Thyroid gland (tissue), 4 donors: ENCODE measurements around the gene PEX7.

ENCODE experiments used
- POLR2A ChIP-seq, 2 donors: fragments of 450-650 bp; IDR thresholded peaks; one replicate each; pipeline ENCODE4 v1.6.1; 2017; ENCODE audit warnings: antibody characterized with exemption in 2 of 2, mild to moderate bottlenecking in 2 of 2, moderate library complexity in 1 of 2
- TF ChIP-seq, protein P1 (sequence below), 6 experiments: fragments of 200-600 bp in 3 of 6; fragments of 450-650 bp in 3 of 6; sonication (generic) in 3 of 6; IDR thresholded peaks; one replicate each; pipeline ENCODE4 v1.5.1; 2016 to 2019; ENCODE audit warnings: antibody characterized with exemption in 6 of 6, mild to moderate bottlenecking in 2 of 6, inconsistent platforms in 1 of 6, moderate library complexity in 1 of 6

DNA sequence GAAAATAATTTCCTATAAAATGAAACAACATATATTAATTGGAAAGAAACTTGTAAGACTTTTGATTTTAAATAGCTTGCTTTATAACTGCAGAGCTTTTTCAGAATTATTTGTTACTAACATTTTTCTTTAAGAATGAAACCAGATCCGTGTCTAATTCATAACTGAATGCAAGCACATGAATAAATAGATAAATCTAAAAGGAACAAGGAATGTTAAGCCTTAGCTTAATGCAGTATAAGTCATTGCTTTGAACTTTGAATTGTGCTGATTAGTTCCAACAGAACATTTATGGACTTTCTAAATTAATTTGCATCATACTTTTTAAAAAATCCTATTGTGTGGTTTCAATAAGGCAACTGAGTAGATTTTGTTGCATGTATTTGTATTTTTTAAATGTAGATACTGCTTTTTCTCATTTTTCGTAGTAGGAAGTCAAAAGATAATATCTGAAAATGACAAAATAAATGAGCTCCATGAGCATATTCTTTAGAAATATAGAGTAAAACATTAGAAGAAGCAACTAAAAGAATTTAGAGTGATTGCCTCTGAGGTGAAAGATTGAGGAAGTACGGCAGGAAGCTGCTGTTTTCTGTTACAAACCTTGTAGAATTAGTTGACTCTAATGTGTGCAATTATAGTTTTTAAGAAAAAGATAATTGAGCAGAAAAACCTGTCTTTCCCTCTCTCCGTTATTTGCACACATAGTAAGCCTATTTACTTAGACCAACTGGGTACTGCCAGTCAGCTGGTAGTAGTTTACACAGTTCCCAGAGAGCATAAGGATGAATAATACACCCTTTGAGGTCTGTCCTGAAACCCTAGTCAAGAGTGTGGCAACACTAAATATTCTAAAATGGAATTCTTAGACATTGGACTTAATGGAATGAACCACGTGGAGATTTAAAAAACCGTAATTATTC, 67.1 kb downstream of the PEX7 start:
- TF ChIP-seq, protein P1, sequence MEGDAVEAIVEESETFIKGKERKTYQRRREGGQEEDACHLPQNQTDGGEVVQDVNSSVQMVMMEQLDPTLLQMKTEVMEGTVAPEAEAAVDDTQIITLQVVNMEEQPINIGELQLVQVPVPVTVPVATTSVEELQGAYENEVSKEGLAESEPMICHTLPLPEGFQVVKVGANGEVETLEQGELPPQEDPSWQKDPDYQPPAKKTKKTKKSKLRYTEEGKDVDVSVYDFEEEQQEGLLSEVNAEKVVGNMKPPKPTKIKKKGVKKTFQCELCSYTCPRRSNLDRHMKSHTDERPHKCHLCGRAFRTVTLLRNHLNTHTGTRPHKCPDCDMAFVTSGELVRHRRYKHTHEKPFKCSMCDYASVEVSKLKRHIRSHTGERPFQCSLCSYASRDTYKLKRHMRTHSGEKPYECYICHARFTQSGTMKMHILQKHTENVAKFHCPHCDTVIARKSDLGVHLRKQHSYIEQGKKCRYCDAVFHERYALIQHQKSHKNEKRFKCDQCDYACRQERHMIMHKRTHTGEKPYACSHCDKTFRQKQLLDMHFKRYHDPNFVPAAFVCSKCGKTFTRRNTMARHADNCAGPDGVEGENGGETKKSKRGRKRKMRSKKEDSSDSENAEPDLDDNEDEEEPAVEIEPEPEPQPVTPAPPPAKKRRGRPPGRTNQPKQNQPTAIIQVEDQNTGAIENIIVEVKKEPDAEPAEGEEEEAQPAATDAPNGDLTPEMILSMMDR (IDR thresholded peaks at IDR 0.05) = no peak
- TF ChIP-seq POLR2A (IDR thresholded peaks at IDR 0.05) = no peak
